Ectodermal cell (in vitro differentiated cells): ENCODE results near the gene CLDN10.
"Not testable (repeated sequence)": the region's sequence is repeated elsewhere in the genome, so short reads cannot be mapped to it uniquely, and the experiment has no call there.

ENCODE experiments used
- H3K27ac ChIP-seq: 2 replicates; pipeline ENCODE4 v1.7.0; 2013; ENCODE audit warnings: mild to moderate bottlenecking, low read depth, low read length; ENCODE audit not compliant: insufficient read depth, poor library complexity, severe bottlenecking
- H3K27me3 ChIP-seq: 2 replicates; pipeline ENCODE4 v1.7.0; 2013; ENCODE audit warnings: mild to moderate bottlenecking, low read length; ENCODE audit not compliant: insufficient read depth, control insufficient read depth, poor library complexity, severe bottlenecking
- H3K36me3 ChIP-seq: one replicate; pipeline ENCODE4 v1.7.0; 2013; ENCODE audit warnings: low read length; ENCODE audit not compliant: control insufficient read depth, insufficient read depth
- H3K4me1 ChIP-seq: one replicate; pipeline ENCODE4 v1.7.0; 2013; ENCODE audit warnings: low read length; ENCODE audit not compliant: control insufficient read depth, insufficient read depth
- H3K4me3 ChIP-seq: 2 replicates; pipeline ENCODE4 v1.7.0; 2013; ENCODE audit warnings: low read depth, low read length, control low read depth; ENCODE audit not compliant: insufficient read depth
- H3K9me3 ChIP-seq: 2 replicates; pipeline ENCODE4 v1.7.0; 2013; ENCODE audit warnings: mild to moderate bottlenecking, low read length, moderate library complexity; ENCODE audit not compliant: control insufficient read depth
- WGBS, 2 experiments: methylation state at CpG; one replicate each; pipeline ENCODE4 v1.1.7; 2013; ENCODE audit warnings: missing lambda C conversion rate in 2 of 2; 5-methylcytosine and 5-hydroxymethylcytosine counted together

CLDN10 gene

GRCh38 chr13:95560387-95560786 lies 7.9 kb downstream of the CLDN10 start:
- Histone ChIP-seq H3K4me3 (no peak overlapping the region), H3K27me3 (no peaks in the 10 kb centered on the region), H3K9me3 (no peaks in the 10 kb centered on the region), H3K36me3 (no peaks in the 10 kb centered on the region), H3K27ac (no peak overlapping the region), H3K4me1 (no peaks in the 10 kb centered on the region)
- WGBS, 2 experiments = 93 to 97% methylated on average over 6 of the region's 6 CpGs

DNA sequence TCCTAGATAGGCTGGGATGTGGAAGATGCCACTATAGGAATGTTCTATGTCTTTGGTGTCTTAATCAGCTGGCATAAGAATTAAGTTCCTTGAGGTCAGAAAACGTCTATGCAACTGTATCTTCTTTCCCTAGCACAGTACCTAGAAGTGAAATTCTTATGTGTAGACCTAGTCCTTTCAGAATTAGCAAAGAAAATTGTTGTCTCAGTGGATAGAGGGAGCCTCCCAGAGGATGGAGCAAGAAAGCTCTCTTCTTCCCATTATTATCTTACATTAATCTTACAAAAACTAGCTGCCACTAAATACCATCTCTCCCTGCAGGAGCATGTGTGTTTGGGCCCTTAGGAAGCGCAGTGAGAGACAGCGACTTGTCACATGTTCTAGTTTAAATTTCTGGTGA lies 11.6 kb downstream of the CLDN10 start:
- WGBS, 2 experiments = 77 to 83% methylated on average over 3 of the region's 3 CpGs
- Histone ChIP-seq H3K36me3 (no peaks in the 10 kb centered on the region), H3K9me3 (no peaks in the 10 kb centered on the region), H3K4me3 (no peak overlapping the region), H3K27me3 (no peaks in the 10 kb centered on the region), H3K4me1 (no peaks in the 10 kb centered on the region), H3K27ac (no peak overlapping the region)

DNA sequence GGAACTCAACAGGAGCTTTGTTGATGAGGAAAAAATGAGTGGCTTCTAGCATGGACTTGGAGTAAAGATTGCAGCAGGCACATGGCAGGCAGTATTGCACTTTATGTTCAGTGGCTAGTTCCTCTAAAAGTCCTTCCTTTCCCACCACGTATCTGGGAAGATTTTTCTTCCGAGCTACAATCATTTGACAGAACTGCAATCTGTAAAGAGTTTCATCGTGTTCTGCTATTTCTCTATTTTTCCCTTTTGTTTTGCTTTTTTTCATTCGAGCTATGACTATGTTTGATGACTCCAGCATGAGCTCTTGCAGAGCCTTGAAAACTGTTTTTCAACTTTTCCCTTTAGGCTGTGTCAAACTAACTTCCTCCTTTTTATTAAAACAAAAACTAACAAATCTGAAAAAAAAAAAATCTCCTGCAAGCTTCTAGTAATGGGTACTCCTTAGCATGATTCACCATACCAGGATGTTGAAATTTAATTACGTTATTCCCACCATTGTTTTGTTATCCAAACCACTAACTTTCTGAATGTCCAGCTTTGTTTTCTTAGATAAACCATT lies 12.3 kb downstream of the CLDN10 start:
- no peaks in the 10 kb centered on the region for H3K36me3 ChIP-seq
- no peaks in the 10 kb centered on the region for H3K4me1 ChIP-seq
- H3K9me3 ChIP-seq = no peaks in the 10 kb centered on the region
- H3K27ac ChIP-seq = no peak overlapping the region
- H3K4me3 ChIP-seq = no peak overlapping the region
- 75 to 77% methylated on average over 5 of the region's 5 CpGs for WGBS, 2 experiments
- no peaks in the 10 kb centered on the region for H3K27me3 ChIP-seq

DNA sequence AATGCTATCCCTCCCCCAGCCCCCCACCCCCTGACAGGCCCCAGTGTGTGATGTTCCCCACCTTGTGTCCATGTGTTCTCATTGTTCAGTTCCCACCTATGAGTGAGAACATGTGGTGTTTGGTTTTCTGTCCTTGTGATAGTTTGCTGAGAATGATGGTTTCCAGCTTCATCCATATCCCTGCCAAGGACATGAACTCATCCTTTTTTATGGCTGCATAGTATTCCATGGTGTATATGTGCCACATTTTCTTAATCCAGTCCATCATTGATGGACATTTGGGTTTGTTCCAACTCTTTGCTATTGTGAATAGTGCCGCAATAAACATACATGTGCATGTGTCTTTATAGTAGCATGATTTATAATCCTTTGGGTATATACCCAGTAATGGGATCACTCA lies 13.2 kb downstream of the CLDN10 start:
- H3K27ac ChIP-seq, H3K36me3 ChIP-seq, H3K9me3 ChIP-seq, H3K4me3 ChIP-seq, H3K27me3 ChIP-seq, H3K4me1 ChIP-seq: not testable (repeated sequence)
- 100% methylated on average over 1 of the region's 1 CpG; no CpG with 5 or more reads in 1 of the 2 experiments for WGBS, 2 experiments

GRCh38 chr13:95568131-95568530 lies 15.6 kb downstream of the CLDN10 start:
- Histone ChIP-seq H3K9me3 (no peaks in the 10 kb centered on the region), H3K27ac (no peak overlapping the region), H3K27me3 (no peaks in the 10 kb centered on the region), H3K36me3 (no peaks in the 10 kb centered on the region), H3K4me3 (no peak overlapping the region), H3K4me1 (peaks cover 4% of the 10 kb centered on the region)
- 95 to 98% methylated on average over 2 of the region's 2 CpGs for WGBS, 2 experiments

- H3K4me1 ChIP-seq = peaks cover 4% of the 10 kb centered on the region
- no peaks in the 10 kb centered on the region for H3K36me3 ChIP-seq
- H3K27ac ChIP-seq = no peak overlapping the region
- H3K27me3 ChIP-seq = no peaks in the 10 kb centered on the region
- no peaks in the 10 kb centered on the region for H3K9me3 ChIP-seq
- WGBS, 2 experiments = 90 to 93% methylated on average over 3 to 5 of the region's 5 CpGs
- H3K4me3 ChIP-seq = no peak overlapping the region
These were observed 17.5 kb downstream of the CLDN10 start for GRCh38 chr13:95570016-95570415.

- H3K9me3 ChIP-seq = no peaks in the 10 kb centered on the region
- 47 to 62% methylated on average over 6 of the region's 6 CpGs for WGBS, 2 experiments
- H3K4me3 ChIP-seq = no peak overlapping the region
- no peaks in the 10 kb centered on the region for H3K36me3 ChIP-seq
- H3K27me3 ChIP-seq = no peaks in the 10 kb centered on the region
- no peak overlapping the region for H3K27ac ChIP-seq
- peaks cover 4% of the 10 kb centered on the region for H3K4me1 ChIP-seq
These were observed 19.4 kb downstream of the CLDN10 start for GRCh38 chr13:95571941-95572340.

GRCh38 chr13:95573221-95573620 lies 20.7 kb downstream of the CLDN10 start:
- H3K4me1 ChIP-seq = peaks cover 4% of the 10 kb centered on the region
- H3K27me3 ChIP-seq = no peaks in the 10 kb centered on the region
- H3K36me3 ChIP-seq = peaks cover 4% of the 10 kb centered on the region
- H3K27ac ChIP-seq = no peak overlapping the region
- no peaks in the 10 kb centered on the region for H3K9me3 ChIP-seq
- WGBS, 2 experiments = 90 to 94% methylated on average over 2 of the region's 4 CpGs
- H3K4me3 ChIP-seq = no peak overlapping the region

DNA sequence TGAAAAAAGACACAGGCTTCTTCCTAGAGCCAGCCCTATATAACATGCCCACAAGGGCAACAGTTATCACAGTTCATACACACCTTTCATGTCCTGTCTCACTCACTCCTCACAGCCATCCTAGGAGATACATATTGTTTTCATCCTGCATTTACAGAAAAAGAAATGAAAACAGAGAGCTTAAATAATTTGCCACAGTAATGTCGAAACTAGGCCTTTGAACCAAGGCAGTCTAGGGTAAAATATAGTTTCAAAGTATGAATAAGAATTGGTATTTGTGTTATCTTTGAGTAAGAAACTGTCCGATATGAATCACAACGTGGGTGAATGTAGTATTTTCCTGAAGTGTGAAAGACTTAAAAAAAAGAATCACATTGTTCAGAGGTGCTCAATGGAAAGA lies 26.8 kb downstream of the CLDN10 start:
- Histone ChIP-seq H3K4me1 (no peaks in the 10 kb centered on the region), H3K4me3 (no peak overlapping the region), H3K27ac (no peak overlapping the region), H3K36me3 (peaks cover 19% of the 10 kb centered on the region), H3K27me3 (no peaks in the 10 kb centered on the region), H3K9me3 (no peaks in the 10 kb centered on the region)
- 96 to 97% methylated on average over 3 of the region's 3 CpGs for WGBS, 2 experiments

GRCh38 chr13:95585867-95586266 lies 33.3 kb downstream of the CLDN10 start:
- no peaks in the 10 kb centered on the region for H3K9me3 ChIP-seq
- no peak overlapping the region for H3K4me3 ChIP-seq
- peaks cover 47% of the 10 kb centered on the region for H3K36me3 ChIP-seq
- no peaks in the 10 kb centered on the region for H3K4me1 ChIP-seq
- H3K27ac ChIP-seq = no peak overlapping the region
- WGBS, 2 experiments = 94 to 95% methylated on average over 2 to 4 of the region's 4 CpGs
- no peaks in the 10 kb centered on the region for H3K27me3 ChIP-seq

DNA sequence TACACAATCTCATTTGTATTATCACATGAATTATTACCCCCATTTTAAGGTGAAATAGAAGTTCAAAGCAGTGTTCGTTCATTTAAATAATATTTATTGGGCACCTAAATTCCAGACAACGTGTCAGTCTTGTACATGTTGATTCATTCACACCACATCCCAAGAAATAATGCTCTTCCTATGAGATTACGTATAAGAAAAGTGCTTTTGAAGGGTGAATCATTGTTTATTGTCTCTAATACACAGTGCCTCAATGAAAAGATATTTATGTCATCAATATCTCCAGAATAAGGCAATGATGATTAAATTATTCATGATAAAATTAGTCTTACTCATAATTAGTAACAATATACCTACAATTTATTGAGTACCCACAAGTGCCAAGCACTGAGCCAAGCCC lies 35.6 kb downstream of the CLDN10 start:
- WGBS, 2 experiments = 88 to 98% methylated on average over 2 to 3 of the region's 3 CpGs
- H3K27ac ChIP-seq = no peak overlapping the region
- H3K9me3 ChIP-seq = no peaks in the 10 kb centered on the region
- peaks cover 47% of the 10 kb centered on the region for H3K36me3 ChIP-seq
- no peak overlapping the region for H3K4me3 ChIP-seq
- H3K27me3 ChIP-seq = no peaks in the 10 kb centered on the region
- H3K4me1 ChIP-seq = no peaks in the 10 kb centered on the region
